ENCODE data around the gene HSF4.
A peak's percentile ranks its signal among the peaks of the same experiment; 100 is the strongest.

HSF4 gene

GRCh38 chr16:67184453-67184994, 20.0 kb downstream of the HSF4 start:
- Histone ChIP-seq H3K9me3 (ENCODE audit: low read depth, low read length) (no peaks in the 10 kb centered on the region), H3K27ac (no peak overlapping the region), H3K9ac (ENCODE audit: insufficient read length) (no peak overlapping the region), H3K4me3 (peak overlapping the region; percentile 85), H3K36me3 (ENCODE audit: insufficient read depth, low read length) (no peaks in the 10 kb centered on the region)
- no peak for DNase-seq (ENCODE audit: low read depth, low spot score)
- TF ChIP-seq EZH2 (IDR thresholded peaks at IDR 0.05) (no peak), POLR2AphosphoS5 (IDR thresholded peaks at IDR 0.05; ENCODE audit: borderline replicate concordance, low read depth, low read length) (no peak), FOXP2 (optimal IDR thresholded peaks at IDR 0.05; ENCODE audit: control extremely low read depth, extremely low read length, insufficient read depth) (no peak)

- TF ChIP-seq POLR2AphosphoS5 (IDR thresholded peaks at IDR 0.05; ENCODE audit: borderline replicate concordance, low read depth, low read length) (no peak), EZH2 (IDR thresholded peaks at IDR 0.05) (no peak), FOXP2 (optimal IDR thresholded peaks at IDR 0.05; ENCODE audit: control extremely low read depth, extremely low read length, insufficient read depth) (no peak)
- H3K36me3 ChIP-seq (ENCODE audit: insufficient read depth, low read length), result no peaks in the 10 kb centered on the region
- no peak for DNase-seq (ENCODE audit: low read depth, low spot score)
- no peak overlapping the region for H3K27ac ChIP-seq
- H3K4me3 ChIP-seq, result no peak overlapping the region
- H3K9ac ChIP-seq (ENCODE audit: insufficient read length), result no peak overlapping the region
- no peaks in the 10 kb centered on the region for H3K9me3 ChIP-seq (ENCODE audit: low read depth, low read length)
Observed at GRCh38 chr16:67184995-67185650, 20.6 kb downstream of the HSF4 start.

- H3K36me3 ChIP-seq (ENCODE audit: insufficient read depth, low read length), result no peaks in the 10 kb centered on the region
- H3K9me3 ChIP-seq (ENCODE audit: low read depth, low read length), result no peaks in the 10 kb centered on the region
- TF ChIP-seq EZH2 (IDR thresholded peaks at IDR 0.05) (no peak), FOXP2 (optimal IDR thresholded peaks at IDR 0.05; ENCODE audit: control extremely low read depth, extremely low read length, insufficient read depth) (no peak), POLR2AphosphoS5 (IDR thresholded peaks at IDR 0.05; ENCODE audit: borderline replicate concordance, low read depth, low read length) (no peak)
- no peak overlapping the region for H3K4me3 ChIP-seq
- H3K9ac ChIP-seq (ENCODE audit: insufficient read length), result no peak overlapping the region
- DNase-seq (ENCODE audit: low read depth, low spot score), result no peak
- no peak overlapping the region for H3K27ac ChIP-seq
Observed at GRCh38 chr16:67185651-67186134, 21.1 kb downstream of the HSF4 start.

DNA sequence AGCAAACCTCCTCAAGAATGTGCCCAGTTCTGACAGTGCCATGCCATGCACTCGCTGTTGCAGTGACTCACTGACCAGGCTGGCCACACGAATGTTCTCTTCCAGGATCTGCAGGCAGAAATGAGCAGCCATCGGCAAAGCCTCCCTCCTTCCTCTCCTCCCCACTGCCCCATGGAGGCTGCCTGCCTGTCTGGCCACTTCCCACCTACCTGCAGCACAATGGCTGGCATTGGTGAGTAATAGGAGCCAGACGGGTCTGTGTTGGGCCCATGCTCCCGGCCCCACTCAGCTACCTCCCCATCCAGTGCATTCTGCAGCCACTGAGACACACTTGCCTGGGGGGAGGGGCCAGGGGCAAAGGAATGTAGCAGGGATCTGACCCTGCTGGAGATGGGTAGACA, 22.0 kb downstream of the HSF4 start:
- no peaks in the 10 kb centered on the region for H3K36me3 ChIP-seq (ENCODE audit: insufficient read depth, low read length)
- no peaks in the 10 kb centered on the region for H3K9me3 ChIP-seq (ENCODE audit: low read depth, low read length)
- H3K4me3 ChIP-seq, result no peak overlapping the region
- DNase-seq (ENCODE audit: low read depth, low spot score), result no peak
- no peak overlapping the region for H3K27ac ChIP-seq
- no peak overlapping the region for H3K9ac ChIP-seq (ENCODE audit: insufficient read length)
- TF ChIP-seq FOXP2 (optimal IDR thresholded peaks at IDR 0.05; ENCODE audit: control extremely low read depth, extremely low read length, insufficient read depth), result no peak
- no peak for TF ChIP-seq POLR2AphosphoS5 (IDR thresholded peaks at IDR 0.05; ENCODE audit: borderline replicate concordance, low read depth, low read length)
- TF ChIP-seq EZH2 (IDR thresholded peaks at IDR 0.05), result no peak

DNA sequence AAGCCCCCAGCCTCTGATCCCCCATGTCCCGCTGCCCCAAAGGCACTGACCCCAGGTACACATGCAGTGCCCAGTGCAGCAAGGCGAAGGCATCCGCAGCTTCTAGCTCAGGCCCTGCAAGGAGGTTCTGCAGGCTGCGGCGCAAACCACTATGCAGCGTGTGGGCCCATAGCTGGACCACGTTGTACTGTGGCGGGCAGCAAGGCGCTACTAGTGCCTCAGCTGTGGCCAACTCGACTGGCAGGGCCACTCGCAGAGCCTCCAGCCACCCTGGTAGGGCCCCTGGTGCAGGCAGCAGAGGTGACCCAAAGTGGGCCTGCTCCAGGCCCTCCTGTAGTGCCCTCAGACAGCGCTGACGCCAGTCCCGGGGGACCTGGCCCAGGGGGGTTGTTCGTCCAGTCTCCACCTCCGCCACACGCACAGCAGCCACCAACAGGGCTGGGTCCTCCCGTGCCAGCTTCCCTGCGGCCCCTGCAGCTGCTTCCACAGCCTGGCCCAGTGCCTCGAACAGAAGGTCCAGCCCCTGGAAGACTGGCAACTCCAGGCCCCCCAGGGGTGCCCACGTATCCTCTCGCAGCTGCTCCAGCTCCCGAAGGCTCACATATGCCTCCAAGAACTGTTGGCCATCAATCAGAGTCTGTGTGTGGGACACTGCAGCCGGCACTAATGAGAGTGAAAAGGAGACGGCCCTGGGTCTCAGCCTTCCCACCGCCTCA, 22.8 kb downstream of the HSF4 start:
- TF ChIP-seq EZH2 (IDR thresholded peaks at IDR 0.05) (no peak), POLR2AphosphoS5 (IDR thresholded peaks at IDR 0.05; ENCODE audit: borderline replicate concordance, low read depth, low read length) (no peak), FOXP2 (optimal IDR thresholded peaks at IDR 0.05; ENCODE audit: control extremely low read depth, extremely low read length, insufficient read depth) (no peak)
- no peak overlapping the region for H3K9ac ChIP-seq (ENCODE audit: insufficient read length)
- no peaks in the 10 kb centered on the region for H3K36me3 ChIP-seq (ENCODE audit: insufficient read depth, low read length)
- no peak overlapping the region for H3K27ac ChIP-seq
- no peak for DNase-seq (ENCODE audit: low read depth, low spot score)
- no peaks in the 10 kb centered on the region for H3K9me3 ChIP-seq (ENCODE audit: low read depth, low read length)
- H3K4me3 ChIP-seq, result no peak overlapping the region

- no peak for TF ChIP-seq POLR2AphosphoS5 (IDR thresholded peaks at IDR 0.05; ENCODE audit: borderline replicate concordance, low read depth, low read length)
- TF ChIP-seq EZH2 (IDR thresholded peaks at IDR 0.05), result no peak
- no peak for TF ChIP-seq FOXP2 (optimal IDR thresholded peaks at IDR 0.05; ENCODE audit: control extremely low read depth, extremely low read length, insufficient read depth)
- Histone ChIP-seq H3K9ac (ENCODE audit: insufficient read length) (no peak overlapping the region), H3K4me3 (no peak overlapping the region), H3K27ac (no peak overlapping the region), H3K36me3 (ENCODE audit: insufficient read depth, low read length) (no peaks in the 10 kb centered on the region), H3K9me3 (ENCODE audit: low read depth, low read length) (no peaks in the 10 kb centered on the region)
- no peak for DNase-seq (ENCODE audit: low read depth, low spot score)
Observed at GRCh38 chr16:67188323-67188722, 23.8 kb downstream of the HSF4 start.

GRCh38 chr16:67188798-67189197, 24.3 kb downstream of the HSF4 start:
- Histone ChIP-seq H3K36me3 (ENCODE audit: insufficient read depth, low read length) (no peaks in the 10 kb centered on the region), H3K9me3 (ENCODE audit: low read depth, low read length) (no peaks in the 10 kb centered on the region), H3K27ac (no peak overlapping the region), H3K9ac (ENCODE audit: insufficient read length) (no peak overlapping the region), H3K4me3 (no peak overlapping the region)
- no peak for DNase-seq (ENCODE audit: low read depth, low spot score)
- TF ChIP-seq POLR2AphosphoS5 (IDR thresholded peaks at IDR 0.05; ENCODE audit: borderline replicate concordance, low read depth, low read length) (no peak), FOXP2 (optimal IDR thresholded peaks at IDR 0.05; ENCODE audit: control extremely low read depth, extremely low read length, insufficient read depth) (no peak)

GRCh38 chr16:67190041-67190440, 25.5 kb downstream of the HSF4 start, which contains the start of gene EXOC3L1:
EXOC3L1 (minus strand) TSS chr16:67190136; CDS start chr16:67189676, 460 bp downstream.
- no peak within 1 kb of the TSS for H3K9ac ChIP-seq (ENCODE audit: insufficient read length)
- no peak within 1 kb of the TSS for H3K27ac ChIP-seq
- peaks cover 8% of the 10 kb centered on the region; the same call in 1 of the 2 replicates for H3K36me3 ChIP-seq (ENCODE audit: insufficient read depth, low read length)
- no peak for DNase-seq (ENCODE audit: low read depth, low spot score)
- no peaks in the 10 kb centered on the region for H3K9me3 ChIP-seq (ENCODE audit: low read depth, low read length)
- H3K4me3 ChIP-seq, result no peak within 1 kb of the TSS
- TF ChIP-seq POLR2AphosphoS5 (IDR thresholded peaks at IDR 0.05; ENCODE audit: borderline replicate concordance, low read depth, low read length) (no peak), EZH2 (IDR thresholded peaks at IDR 0.05) (no peak), FOXP2 (optimal IDR thresholded peaks at IDR 0.05; ENCODE audit: control extremely low read depth, extremely low read length, insufficient read depth) (no peak)

Data from SK-N-MC (cell line).